ENCODE measurements around the gene TAGLN2.

Gene TAGLN2

GRCh38 chr1:159928491-159929050 lies 3.3 kb upstream of the TAGLN2 start:
- no peak for DNase-seq (ENCODE audit: low spot score)
- in situ Hi-C loops (cut with MboI; ENCODE audit: low pct_unique_long_range_greater_than_20kb, low sequenced_read_pairs, unreplicated experiment): no loop called here
- TF ChIP-seq CTCF (IDR thresholded peaks at IDR 0.05; ENCODE audit: extremely low read depth, insufficient read depth, missing control alignments): no peak

GRCh38 chr1:159927849-159928431 lies 2.6 kb upstream of the TAGLN2 start:
- in situ Hi-C loops (cut with MboI; ENCODE audit: low pct_unique_long_range_greater_than_20kb, low sequenced_read_pairs, unreplicated experiment): no loop called here
- TF ChIP-seq CTCF (IDR thresholded peaks at IDR 0.05; ENCODE audit: extremely low read depth, insufficient read depth, missing control alignments): no peak
- peak; percentile 69 for DNase-seq (ENCODE audit: low spot score)

- no peak for DNase-seq (ENCODE audit: low spot score)
- no peak for TF ChIP-seq CTCF (IDR thresholded peaks at IDR 0.05; ENCODE audit: extremely low read depth, insufficient read depth, missing control alignments)
- in situ Hi-C loops (cut with MboI; ENCODE audit: low pct_unique_long_range_greater_than_20kb, low sequenced_read_pairs, unreplicated experiment): no loop called here
These were observed 2.0 kb upstream of the TAGLN2 start for GRCh38 chr1:159927211-159927848.

- TF ChIP-seq CTCF (IDR thresholded peaks at IDR 0.05; ENCODE audit: extremely low read depth, insufficient read depth, missing control alignments): no peak
- peak; percentile 65 for DNase-seq (ENCODE audit: low spot score)
- in situ Hi-C loops (cut with MboI; ENCODE audit: low pct_unique_long_range_greater_than_20kb, low sequenced_read_pairs, unreplicated experiment): no loop called here
These were observed 392 bp upstream of the TAGLN2 start for GRCh38 chr1:159925719-159926078.

- TF ChIP-seq CTCF (IDR thresholded peaks at IDR 0.05; ENCODE audit: extremely low read depth, insufficient read depth, missing control alignments): no peak
- peak; percentile 87 for DNase-seq (ENCODE audit: low spot score)
These were observed 1.1 kb downstream of the TAGLN2 start for GRCh38 chr1:159924025-159924790.

GRCh38 chr1:159923203-159924024 lies 1.9 kb downstream of the TAGLN2 start:
- DNase-seq (ENCODE audit: low spot score): peak; percentile 85
- no peak for TF ChIP-seq CTCF (IDR thresholded peaks at IDR 0.05; ENCODE audit: extremely low read depth, insufficient read depth, missing control alignments)
- in situ Hi-C loops (cut with MboI; ENCODE audit: low pct_unique_long_range_greater_than_20kb, low sequenced_read_pairs, unreplicated experiment): no loop called here

More at GRCh38 chr1:159924025-159924790, 1.1 kb downstream of the TAGLN2 start:
- in situ Hi-C loops (cut with MboI; ENCODE audit: low pct_unique_long_range_greater_than_20kb, low sequenced_read_pairs, unreplicated experiment): no loop called here

Data from GM13977 (cell line).